Activated T-cell treated with anti-CD3 and anti-CD28 coated beads, Interleukin-2, amount 50 U/mL, for 72 hours (primary cell): ENCODE data around the gene RETREG2. TPM values are rescaled to one million over a fixed set of nuclear protein-coding genes. Genes with fewer than 3 reads are reported as not detected.
A peak's percentile ranks its signal among the peaks of the same experiment; 100 is the strongest.

Experiments
- ATAC-seq, 2 donors: fragments of 150-1000 bp; cut with Tn5 transposase; replicated peaks in 1 of 2; 2 replicates each; pipeline ENCODE4 v1.10.0; 2021; ENCODE audit warnings: moderate library complexity in 2 of 2, mild to moderate bottlenecking in 1 of 2
- DNase-seq, 2 donors: peaks; one replicate each; pipeline ENCODE4 v3.0.0; 2021 to 2022; ENCODE audit warnings: mixed read lengths in 1 of 2
- H3K27ac Mint-ChIP-seq: one replicate; pipeline ENCODE4 v1.8.0; 2022; ENCODE audit warnings: mild to moderate bottlenecking, moderate library complexity, mixed read lengths
- H3K27me3 Mint-ChIP-seq: one replicate; pipeline ENCODE4 v1.8.0; 2022; ENCODE audit warnings: low read depth, mixed read lengths
- H3K36me3 Mint-ChIP-seq, 2 donors: one replicate each; pipeline ENCODE4 v1.8.0; 2022; ENCODE audit warnings: mixed read lengths in 2 of 2, mild to moderate bottlenecking in 1 of 2; ENCODE audit not compliant: insufficient read depth in 2 of 2
- H3K4me1 Mint-ChIP-seq: one replicate; pipeline ENCODE4 v1.8.0; 2022; ENCODE audit warnings: low read depth, mixed read lengths
- H3K4me3 Mint-ChIP-seq, 2 donors: one replicate each; pipeline ENCODE4 v1.8.0; 2022; ENCODE audit warnings: mild to moderate bottlenecking in 2 of 2, mixed read lengths in 2 of 2, moderate library complexity in 2 of 2
- H3K9me3 Mint-ChIP-seq, 2 donors: one replicate each; pipeline ENCODE4 v1.8.0; 2022; ENCODE audit warnings: mixed read lengths in 2 of 2
- total RNA-seq, 2 donors: library from RNA; stranded (reverse); gene quantifications; one replicate each; pipeline ENCODE4 v1.2.3, GENCODE V29; 2022

Gene RETREG2
- total RNA-seq, 2 donors from 2014 or later = 53.7 to 66.8 TPM

- Mint-ChIP-seq H3K36me3 (peaks cover 1 to 7% of the 10 kb centered on the region in 2 donors), H3K27ac (peak within 1 kb of the TSS; percentile 69), H3K4me3 (peak within 1 kb of the TSS; percentile 79 to 83), H3K4me1 (peaks cover 42% of the 10 kb centered on the region), H3K27me3 (no peaks in the 10 kb centered on the region), H3K9me3 (peaks cover 0 to 3% of the 10 kb centered on the region in 2 donors)
- ATAC-seq (peak; percentile 97), DNase-seq (peak; percentile 96 to 98)
Measured at GRCh38 chr2:219206328-219207133, 28.5 kb downstream of the RETREG2 start, which contains the start of gene ZFAND2B. Gene ZFAND2B, plus strand, starts transcription at chr2:219206782. Its CDS starts 206 bp downstream, at chr2:219206988.

- ATAC-seq (no peak), DNase-seq (no peak)
- peaks cover 50% of the 10 kb centered on the region for H3K4me1 Mint-ChIP-seq
- H3K4me3 Mint-ChIP-seq = peak overlapping the region; percentile 79 to 83
- H3K9me3 Mint-ChIP-seq = peaks cover 0 to 3% of the 10 kb centered on the region in 2 donors
- peaks cover 1 to 7% of the 10 kb centered on the region in 2 donors for H3K36me3 Mint-ChIP-seq
- H3K27ac Mint-ChIP-seq = peak overlapping the region; percentile 54
- H3K27me3 Mint-ChIP-seq = no peaks in the 10 kb centered on the region
Measured at GRCh38 chr2:219207134-219207883, 29.2 kb downstream of the RETREG2 start.

GRCh38 chr2:219207884-219208740 is 30.0 kb downstream of the RETREG2 start:
- peaks cover 1 to 7% of the 10 kb centered on the region in 2 donors for H3K36me3 Mint-ChIP-seq
- peaks cover 0 to 3% of the 10 kb centered on the region in 2 donors for H3K9me3 Mint-ChIP-seq
- H3K4me1 Mint-ChIP-seq = peaks cover 52% of the 10 kb centered on the region
- ATAC-seq (no peak), DNase-seq (no peak)
- peak overlapping the region; percentile 9 for H3K27ac Mint-ChIP-seq
- peak overlapping the region; percentile 79 to 83 for H3K4me3 Mint-ChIP-seq
- no peaks in the 10 kb centered on the region for H3K27me3 Mint-ChIP-seq

GRCh38 chr2:219209236-219210195 is 31.4 kb downstream of the RETREG2 start:
- ATAC-seq (no peak), DNase-seq (no peak)
- peaks cover 0 to under 1% of the 10 kb centered on the region in 2 donors for H3K9me3 Mint-ChIP-seq
- no peak overlapping the region for H3K4me3 Mint-ChIP-seq
- peaks cover 52% of the 10 kb centered on the region for H3K4me1 Mint-ChIP-seq
- H3K27me3 Mint-ChIP-seq = no peaks in the 10 kb centered on the region
- peaks cover 3 to 4% of the 10 kb centered on the region in 2 donors for H3K36me3 Mint-ChIP-seq
- H3K27ac Mint-ChIP-seq = peak overlapping the region; percentile 74

GRCh38 chr2:219210196-219210885 is 32.3 kb downstream of the RETREG2 start:
- ATAC-seq (no peak), DNase-seq (no peak)
- no peaks in the 10 kb centered on the region for H3K27me3 Mint-ChIP-seq
- H3K9me3 Mint-ChIP-seq = no peaks in the 10 kb centered on the region
- H3K4me1 Mint-ChIP-seq = peaks cover 49% of the 10 kb centered on the region
- no peak overlapping the region for H3K4me3 Mint-ChIP-seq
- peaks cover 3% of the 10 kb centered on the region in 2 donors for H3K36me3 Mint-ChIP-seq
- H3K27ac Mint-ChIP-seq = peak overlapping the region; percentile 74

- H3K27me3 Mint-ChIP-seq = no peaks in the 10 kb centered on the region
- DNase-seq = no peak
- H3K27ac Mint-ChIP-seq = peak overlapping the region; percentile 89
- H3K9me3 Mint-ChIP-seq = no peaks in the 10 kb centered on the region
- peaks cover 3% of the 10 kb centered on the region in 2 donors for H3K36me3 Mint-ChIP-seq
- no peak for ATAC-seq
- peaks cover 47% of the 10 kb centered on the region for H3K4me1 Mint-ChIP-seq
- peak overlapping the region in 1 of 2 donors; percentile 51 for H3K4me3 Mint-ChIP-seq
Measured at GRCh38 chr2:219210886-219211362, 32.8 kb downstream of the RETREG2 start.

- Mint-ChIP-seq H3K27ac (no peak overlapping the region), H3K4me1 (peaks cover 49% of the 10 kb centered on the region), H3K36me3 (peaks cover 3% of the 10 kb centered on the region in 2 donors), H3K9me3 (no peaks in the 10 kb centered on the region), H3K4me3 (no peak overlapping the region), H3K27me3 (no peaks in the 10 kb centered on the region)
- DNase-seq = no peak
- ATAC-seq = no peak
Measured at GRCh38 chr2:219213026-219213415, 34.9 kb downstream of the RETREG2 start.

GRCh38 chr2:219213486-219214071 is 35.5 kb downstream of the RETREG2 start:
- H3K36me3 Mint-ChIP-seq = peaks cover 3% of the 10 kb centered on the region in 2 donors
- no peak for DNase-seq
- no peak overlapping the region for H3K4me3 Mint-ChIP-seq

GRCh38 chr2:219214141-219214540 is 36.1 kb downstream of the RETREG2 start:
- H3K27me3 Mint-ChIP-seq = no peaks in the 10 kb centered on the region
- peaks cover 3% of the 10 kb centered on the region in 2 donors for H3K36me3 Mint-ChIP-seq
- no peak overlapping the region for H3K27ac Mint-ChIP-seq
- no peaks in the 10 kb centered on the region for H3K9me3 Mint-ChIP-seq
- no peak overlapping the region for H3K4me3 Mint-ChIP-seq
- DNase-seq (no peak), ATAC-seq (no peak)
- H3K4me1 Mint-ChIP-seq = peaks cover 41% of the 10 kb centered on the region

More at GRCh38 chr2:219213486-219214071, 35.5 kb downstream of the RETREG2 start:
- H3K27ac Mint-ChIP-seq = no peak overlapping the region
- H3K9me3 Mint-ChIP-seq = no peaks in the 10 kb centered on the region
- peaks cover 46% of the 10 kb centered on the region for H3K4me1 Mint-ChIP-seq
- no peaks in the 10 kb centered on the region for H3K27me3 Mint-ChIP-seq
- no peak for ATAC-seq

- ATAC-seq = no peak
- no peak for DNase-seq
- Mint-ChIP-seq H3K27ac (no peak overlapping the region), H3K27me3 (no peaks in the 10 kb centered on the region), H3K9me3 (no peaks in the 10 kb centered on the region), H3K36me3 (peaks cover 3% of the 10 kb centered on the region in 2 donors), H3K4me1 (peaks cover 34% of the 10 kb centered on the region), H3K4me3 (no peak overlapping the region)
Measured at GRCh38 chr2:219214786-219215185, 36.7 kb downstream of the RETREG2 start.
